HG02884 (cell line): Measurements from ENCODE around the gene PRR23C.
"Not testable (repeated sequence)": the region's sequence is repeated elsewhere in the genome, so short reads cannot be mapped to it uniquely, and the experiment has no call there.

Source experiments
- ATAC-seq: cut with Tn5 transposase; IDR thresholded peaks from one replicate; pipeline ENCODE4 v1.9.1; 2021; ENCODE audit warnings: mild to moderate bottlenecking, moderate library complexity; ENCODE audit not compliant: unreplicated experiment

The PRR23C gene

GRCh38 chr3:139044366-139045210, at the start of gene PRR23C:
Gene PRR23C, minus strand, starts transcription at chr3:139044892. Its CDS starts 272 bp downstream, at chr3:139044620.
- no peak for ATAC-seq

- ATAC-seq: no peak
Measured at GRCh38 chr3:139093840-139094239, 49.1 kb upstream of the PRR23C start.

GRCh38 chr3:139088462-139089324, 44.0 kb upstream of the PRR23C start:
- ATAC-seq: no peak

GRCh38 chr3:139087621-139088020, 42.9 kb upstream of the PRR23C start:
- ATAC-seq: no peak

- no peak for ATAC-seq
Measured at GRCh38 chr3:139084176-139084575, 39.5 kb upstream of the PRR23C start.

GRCh38 chr3:139074565-139075115, 29.9 kb upstream of the PRR23C start:
- ATAC-seq: no peak

- ATAC-seq: no peak
Measured at GRCh38 chr3:139062918-139063317, 18.2 kb upstream of the PRR23C start.

- ATAC-seq: no peak
Measured at GRCh38 chr3:139052802-139053600, 8.3 kb upstream of the PRR23C start.

- ATAC-seq: no peak
Measured at GRCh38 chr3:139043554-139044365, 932 bp downstream of the PRR23C start.

- no peak for ATAC-seq
Measured at GRCh38 chr3:139037478-139037877, 7.2 kb downstream of the PRR23C start.

- no peak for ATAC-seq
Measured at GRCh38 chr3:139032326-139033002, 12.2 kb downstream of the PRR23C start.

- ATAC-seq: not testable (repeated sequence)
Measured at GRCh38 chr3:139030576-139030975, 14.1 kb downstream of the PRR23C start.

- ATAC-seq: no peak
Measured at GRCh38 chr3:139024968-139025367, 19.7 kb downstream of the PRR23C start.

- ATAC-seq: no peak
Measured at GRCh38 chr3:139020868-139021234, 23.8 kb downstream of the PRR23C start, which contains the start of gene PRR23B. Gene PRR23B, minus strand, starts transcription at chr3:139020926. Its CDS starts 265 bp downstream, at chr3:139020661.

- no peak for ATAC-seq
Measured at GRCh38 chr3:139020036-139020867, 24.4 kb downstream of the PRR23C start.

- no peak for ATAC-seq
Measured at GRCh38 chr3:139016430-139017048, 28.2 kb downstream of the PRR23C start.

- ATAC-seq: no peak
Measured at GRCh38 chr3:139006051-139006716, 38.5 kb downstream of the PRR23C start, which contains the start of gene PRR23A. Gene PRR23A, minus strand, starts transcription at chr3:139006268. Its CDS starts 0 bp downstream, at chr3:139006268.
